H1 (cell line): ENCODE results near the gene OPCML. TPM values are rescaled to one million over a fixed set of nuclear protein-coding genes. Genes with fewer than 3 reads are reported as not detected.

Experiments used
- CTCF ChIA-PET: fragments of 300-600 bp; sonication (Branson Sonifier 250); formaldehyde crosslinking; loops from one replicate; lab custom pipeline; 2021; ENCODE audit not compliant: partially characterized antibody; lab: Charles Lee
- POLR2A ChIA-PET: fragments of 300-600 bp; sonication (Branson Sonifier 250); formaldehyde crosslinking; loops from one replicate; lab custom pipeline; 2021; ENCODE audit warnings: inconsistent platforms; ENCODE audit not compliant: partially characterized antibody; lab: Charles Lee
- DNase-seq, 2 experiments: peaks; one replicate each; pipeline versions ENCODE4 v3.0.0 to v3.0.0-alpha.2; 2010 to 2022; ENCODE audit warnings: low spot score in 2 of 2, low read depth in 1 of 2, mixed read lengths in 1 of 2
- FAIRE-seq: peaks from 2 replicates; lab custom pipeline; 2011; peaks lifted over from hg19 to GRCh38; lab: Jason Lieb, UNC
- H2AFZ ChIP-seq: 2 replicates; pipeline ENCODE4 v1.8.1; 2012; ENCODE audit warnings: low read length, inconsistent platforms
- H2AK5ac ChIP-seq: 2 replicates; pipeline ENCODE4 v1.6.1; 2013; ENCODE audit warnings: low read depth, low read length
- H2BK120ac ChIP-seq: replicated peaks from 2 replicates; pipeline ENCODE3; 2013; ENCODE audit warnings: low read depth, low read length, inconsistent platforms
- H2BK12ac ChIP-seq: 2 replicates; pipeline ENCODE4 v1.6.1; 2013; ENCODE audit warnings: low read depth, low read length
- H2BK15ac ChIP-seq: 2 replicates; pipeline ENCODE4 v1.6.1; 2013; ENCODE audit warnings: low read length
- H2BK20ac ChIP-seq: 2 replicates; pipeline ENCODE4 v1.6.1; 2013; ENCODE audit warnings: low read length
- H2BK5ac ChIP-seq: 2 replicates; pipeline ENCODE4 v1.6.1; 2013; ENCODE audit warnings: low read depth, low read length
- H3K14ac ChIP-seq: 2 replicates; pipeline ENCODE4 v1.6.1; 2013; ENCODE audit warnings: inconsistent platforms; ENCODE audit not compliant: insufficient read length
- H3K18ac ChIP-seq: 2 replicates; pipeline ENCODE4 v1.6.1; 2013; ENCODE audit warnings: low read length; ENCODE audit errors: extremely low read depth
- H3K23ac ChIP-seq: 2 replicates; pipeline ENCODE4 v1.6.1; 2013; ENCODE audit warnings: inconsistent platforms; ENCODE audit not compliant: insufficient read length
- H3K23me2 ChIP-seq: 2 replicates; pipeline ENCODE4 v1.6.1; 2013; ENCODE audit warnings: low read depth, low read length
- H3K27ac ChIP-seq: 2 replicates; pipeline ENCODE4 v1.6.1; 2011; ENCODE audit warnings: low read depth, low read length, inconsistent platforms
- H3K27me3 ChIP-seq, 4 experiments: replicated peaks in 1 of 4; 1 replicate in 1 of 4; 2 replicates in 3 of 4; pipeline versions ENCODE4 v1.6.1 to v1.8.1; 2011 to 2013; ENCODE audit warnings: low read length in 3 of 4, mild to moderate bottlenecking in 3 of 4, inconsistent platforms in 2 of 4, mixed read lengths in 2 of 4, moderate library complexity in 1 of 4; ENCODE audit not compliant: control insufficient read depth in 3 of 4, insufficient read depth in 3 of 4; ENCODE audit errors: extremely low read depth in 1 of 4
- H3K36me3 ChIP-seq, 4 experiments: 2 replicates each; pipeline versions ENCODE4 v1.6.1 to v1.8.1; 2011 to 2013; ENCODE audit warnings: mild to moderate bottlenecking in 4 of 4, low read length in 3 of 4, moderate library complexity in 2 of 4, control low read depth in 1 of 4, inconsistent platforms in 1 of 4; ENCODE audit not compliant: insufficient read depth in 4 of 4, control insufficient read depth in 2 of 4
- H3K4ac ChIP-seq: replicated peaks from 2 replicates; pipeline ENCODE3; 2013; ENCODE audit warnings: low read length, low read depth, mixed read lengths, inconsistent platforms; ENCODE audit not compliant: insufficient read length
- H3K4me1 ChIP-seq, 4 experiments: replicated peaks in 1 of 4; 1 replicate in 1 of 4; 2 replicates in 3 of 4; pipeline versions ENCODE4 v1.6.1 to v1.8.1; 2011 to 2013; ENCODE audit warnings: low read length in 3 of 4, inconsistent platforms in 2 of 4, mixed read lengths in 1 of 4; ENCODE audit not compliant: insufficient read depth in 4 of 4, control insufficient read depth in 3 of 4
- H3K4me2 ChIP-seq, 2 experiments: 2 replicates each; pipeline versions ENCODE4 v1.6.1 to v1.8.1; 2011 to 2013; ENCODE audit warnings: low read depth in 2 of 2, low read length in 2 of 2, control low read depth in 1 of 2, inconsistent platforms in 1 of 2, mild to moderate bottlenecking in 1 of 2; ENCODE audit not compliant: insufficient read depth in 1 of 2
- H3K4me3 ChIP-seq, 4 experiments: fragments of 200-600, 300-600 bp in 1 of 4; sonication (generic), shearing (Covaris generic), sonication (Bioruptor Twin) in 1 of 4; 2 replicates each; pipeline versions ENCODE4 v1.5.1 to v1.8.1; 2011 to 2016; ENCODE audit warnings: low read length in 4 of 4, low read depth in 3 of 4, control low read depth in 2 of 4, inconsistent platforms in 2 of 4, mild to moderate bottlenecking in 2 of 4, mixed read lengths in 1 of 4, moderate library complexity in 1 of 4; ENCODE audit not compliant: insufficient read depth in 2 of 4; ENCODE audit errors: extremely low read depth in 1 of 4
- H3K56ac ChIP-seq: replicated peaks from 2 replicates; pipeline ENCODE3; 2013; ENCODE audit warnings: low read depth, mild to moderate bottlenecking, mixed read lengths, low read length, inconsistent platforms; ENCODE audit not compliant: insufficient read length
- H3K79me1 ChIP-seq: 2 replicates; pipeline ENCODE4 v1.6.1; 2013; ENCODE audit warnings: low read depth, low read length, control low read depth
- H3K79me2 ChIP-seq, 2 experiments: 2 replicates each; pipeline versions ENCODE4 v1.6.1 to v1.8.1; 2012 to 2013; ENCODE audit warnings: low read length in 2 of 2, mild to moderate bottlenecking in 2 of 2, inconsistent platforms in 1 of 2; ENCODE audit not compliant: insufficient read depth in 2 of 2, control insufficient read depth in 1 of 2
- H3K9ac ChIP-seq, 4 experiments: replicated peaks in 1 of 4; 1 replicate in 1 of 4; 2 replicates in 3 of 4; pipeline versions ENCODE4 v1.6.1 to v1.8.1; 2011 to 2013; ENCODE audit warnings: low read depth in 3 of 4, low read length in 3 of 4, control low read depth in 2 of 4, mild to moderate bottlenecking in 2 of 4, moderate library complexity in 2 of 4, inconsistent platforms in 1 of 4; ENCODE audit errors: extremely low read depth in 1 of 4
- H3K9me3 ChIP-seq, 2 experiments: 2 replicates each; pipeline versions ENCODE4 v1.6.1 to v1.8.1; 2012 to 2013; ENCODE audit warnings: mild to moderate bottlenecking in 2 of 2, moderate library complexity in 2 of 2, control low read depth in 1 of 2, inconsistent platforms in 1 of 2, low read depth in 1 of 2, low read length in 1 of 2, mixed read lengths in 1 of 2; ENCODE audit not compliant: insufficient read depth in 2 of 2
- H4K20me1 ChIP-seq, 2 experiments: replicated peaks in 1 of 2; 2 replicates each; pipeline versions ENCODE3 to v1.8.1; 2011 to 2013; ENCODE audit warnings: inconsistent platforms in 2 of 2, low read length in 2 of 2, mild to moderate bottlenecking in 1 of 2; ENCODE audit not compliant: insufficient read depth in 2 of 2, control insufficient read depth in 1 of 2
- H4K5ac ChIP-seq: 2 replicates; pipeline ENCODE4 v1.6.1; 2013; ENCODE audit warnings: low read length, low read depth, mixed read lengths, inconsistent platforms; ENCODE audit not compliant: insufficient read length
- H4K8ac ChIP-seq: 2 replicates; pipeline ENCODE4 v1.8.0; 2013; ENCODE audit warnings: mild to moderate bottlenecking, moderate library complexity, low read length, inconsistent platforms; ENCODE audit not compliant: insufficient read depth; ENCODE audit errors: extremely low read depth
- H4K91ac ChIP-seq: replicated peaks from 2 replicates; pipeline ENCODE3; 2013; ENCODE audit warnings: low read length, mixed read lengths, inconsistent platforms; ENCODE audit not compliant: insufficient read length
- BACH1 ChIP-seq: IDR thresholded peaks from 2 replicates; pipeline ENCODE4 v1.6.1; 2012; ENCODE audit warnings: low read length, improper control_type of control experiment
- CBX8 ChIP-seq: fragments of 300-800, 300-1000 bp; sonication (generic); IDR thresholded peaks from 2 replicates; pipeline ENCODE4 v1.7.1; 2016; ENCODE audit warnings: low read depth, low read length, borderline replicate concordance
- CHD2 ChIP-seq: IDR thresholded peaks from 2 replicates; pipeline ENCODE4 v1.6.1; 2012; ENCODE audit warnings: low read length, improper control_type of control experiment
- EGR1 ChIP-seq: IDR thresholded peaks from 2 replicates; pipeline ENCODE4 v1.6.1; 2011; ENCODE audit warnings: low read depth, low read length, borderline replicate concordance
- JUN ChIP-seq: IDR thresholded peaks from 2 replicates; pipeline ENCODE4 v1.6.1; 2011; ENCODE audit warnings: low read depth, mild to moderate bottlenecking, improper control_type of control experiment, low read length
- JUND ChIP-seq: IDR thresholded peaks from 2 replicates; pipeline ENCODE4 v1.6.1; 2011; ENCODE audit warnings: mild to moderate bottlenecking, improper control_type of control experiment, low read length
- KDM4A ChIP-seq: IDR thresholded peaks from one replicate; pipeline ENCODE4 v1.7.1; 2012; ENCODE audit warnings: low read depth, mild to moderate bottlenecking, moderate library complexity, low read length, inconsistent platforms; ENCODE audit not compliant: severe bottlenecking
- MAFK ChIP-seq: IDR thresholded peaks from 2 replicates; pipeline ENCODE4 v1.6.1; 2012; ENCODE audit warnings: low read depth, mild to moderate bottlenecking, improper control_type of control experiment, low read length
- RBBP5 ChIP-seq: IDR thresholded peaks from 2 replicates; pipeline ENCODE4 v1.7.1; 2012; ENCODE audit warnings: low read depth, mild to moderate bottlenecking, inconsistent platforms, low read length, moderate library complexity, borderline replicate concordance
- RXRA ChIP-seq: IDR thresholded peaks from 2 replicates; pipeline ENCODE4 v1.6.1; 2011; ENCODE audit warnings: low read depth, mild to moderate bottlenecking, low read length, moderate library complexity; ENCODE audit not compliant: insufficient read depth
- SIX5 ChIP-seq: IDR thresholded peaks from 2 replicates; pipeline ENCODE4 v1.6.1; 2011; ENCODE audit warnings: mild to moderate bottlenecking, low read depth, low read length
- SP1 ChIP-seq: IDR thresholded peaks from 2 replicates; pipeline ENCODE4 v1.6.1; 2011; ENCODE audit warnings: low read depth, low read length
- SP2 ChIP-seq: IDR thresholded peaks from 2 replicates; pipeline ENCODE4 v1.6.1; 2012; ENCODE audit warnings: mild to moderate bottlenecking, low read length, inconsistent platforms
- SP4 ChIP-seq: IDR thresholded peaks from 2 replicates; pipeline ENCODE4 v1.6.1; 2012; ENCODE audit warnings: low read length, inconsistent platforms
- SUZ12 ChIP-seq: fragments of 200-600 bp; sonication (generic); IDR thresholded peaks from 2 replicates; pipeline ENCODE4 v1.6.1; 2012; ENCODE audit warnings: mild to moderate bottlenecking, inconsistent platforms, low read length, moderate library complexity, mixed read lengths
- TAF1 ChIP-seq: IDR thresholded peaks from 2 replicates; pipeline ENCODE4 v1.6.1; 2011; ENCODE audit warnings: mild to moderate bottlenecking, low read depth, low read length
- TAF7 ChIP-seq: optimal IDR thresholded peaks from 2 replicates; pipeline ENCODE3; 2011; ENCODE audit warnings: low read depth, mild to moderate bottlenecking, inconsistent platforms, low read length, moderate library complexity, borderline replicate concordance
- WGBS, 2 experiments: shearing (Covaris generic) in 1 of 2; methylation state at CpG; one replicate each; pipeline versions ENCODE4 v1.1.6 to v1.1.7; 2013 to 2015; ENCODE audit warnings: low lambda C conversion rate in 2 of 2, mixed read lengths in 2 of 2, inconsistent platforms in 1 of 2, low coverage in 1 of 2, missing lambda C conversion rate in 1 of 2; ENCODE audit not compliant: insufficient replicate concordance in 2 of 2, insufficient coverage in 1 of 2, insufficient read length in 1 of 2; ENCODE audit errors: extremely low coverage in 1 of 2, missing lambda C conversion rate in 1 of 2; 5-methylcytosine and 5-hydroxymethylcytosine counted together
- polyA plus RNA-seq, 7 experiments: library from polyadenylated mRNA; depleted of rRNA in 3 of 7; stranded (reverse) in 5 of 7; unstranded in 2 of 7; fragments of >200 nt in 5 of 7; fragments of 200-250 nt in 2 of 7; gene quantifications; 1 replicate in 5 of 7; 2 replicates in 1 of 7; 4 replicates in 1 of 7; pipeline versions ENCODE4 v1.2.1 to v1.2.3, GENCODE V29; 2011 to 2013; ENCODE audit warnings: missing spikeins in 2 of 7, mixed read lengths in 2 of 7
- total RNA-seq: library from RNA; stranded (reverse); fragmentation: NEBNext Ultra II Directional; extraction: Animal tissue kit (Norgen Biotek cat#: 25700); gene quantifications from 2 replicates; pipeline ENCODE4 v1.2.1, GENCODE V29; 2021

OPCML gene
- total and polyA plus RNA-seq, 2 of the 8 experiments (the other 6 are each of a cell fraction or from before 2014, with no cell fraction given) = 2.3 to 3.1 TPM

DNA sequence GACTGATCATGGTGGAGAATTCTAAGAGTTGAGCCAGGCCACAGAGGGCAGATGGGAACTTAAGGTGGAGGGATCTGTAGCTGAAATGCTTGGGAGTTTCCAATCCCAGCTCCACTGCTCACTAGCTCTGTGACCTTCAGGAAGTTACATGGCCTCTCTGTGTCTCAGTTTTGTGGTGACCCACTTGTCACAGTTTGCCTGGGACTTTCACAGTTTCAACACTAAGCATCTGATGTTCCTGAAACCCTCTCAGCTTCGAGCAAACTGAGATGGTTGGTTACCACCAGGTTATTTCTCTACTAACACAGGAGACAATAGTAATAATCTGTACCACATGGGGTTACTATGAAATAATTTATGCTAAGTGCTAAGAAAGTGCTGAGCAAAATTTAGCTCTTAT, 505.3 kb downstream of the OPCML start:
- no peak overlapping the region for H3K18ac ChIP-seq
- H3K56ac ChIP-seq = no peak overlapping the region
- H3K36me3 ChIP-seq = no peaks in the 10 kb centered on the region
- H3K4ac ChIP-seq = no peak overlapping the region
- H4K91ac ChIP-seq = no peak overlapping the region
- H3K14ac ChIP-seq = no peak overlapping the region
- H2BK20ac ChIP-seq = no peak overlapping the region
- H3K79me1 ChIP-seq = no peaks in the 10 kb centered on the region
- H4K20me1 ChIP-seq = peaks cover 0 to 8% of the 10 kb centered on the region in 2 experiments
- H2BK12ac ChIP-seq = no peak overlapping the region
- no peak overlapping the region for H4K8ac ChIP-seq
- H3K23me2 ChIP-seq = peaks cover 11% of the 10 kb centered on the region; the same call in 1 of the 2 replicates
- H3K27me3 ChIP-seq = peaks cover 0 to 2% (median 0%) of the 10 kb centered on the region in 4 experiments; a peak in 1 of 7 replicates
- H3K4me2 ChIP-seq = no peak overlapping the region
- H2BK120ac ChIP-seq = no peak overlapping the region
- 86% methylated on average over 1 of the region's 1 CpG; no CpG with 5 or more reads in 1 of the 2 experiments for WGBS, 2 experiments
- DNase-seq (no peak), FAIRE-seq (no peak)
- no peak overlapping the region for H2AK5ac ChIP-seq
- no peak overlapping the region for H3K27ac ChIP-seq
- peaks cover 0 to 3% (median 0%) of the 10 kb centered on the region in 4 experiments; a peak in 2 of 7 replicates for H3K4me1 ChIP-seq
- H3K9ac ChIP-seq = no peak overlapping the region
- H3K23ac ChIP-seq = no peak overlapping the region
- CTCF ChIA-PET = no interaction called here
- no peak overlapping the region for H2AFZ ChIP-seq
- H3K4me3 ChIP-seq = no peak overlapping the region
- POLR2A ChIA-PET = no interaction called here
- H3K9me3 ChIP-seq = no peaks in the 10 kb centered on the region
- no peak overlapping the region for H2BK15ac ChIP-seq
- H3K79me2 ChIP-seq = peaks cover 0 to 3% of the 10 kb centered on the region in 2 experiments; a peak in 1 of 4 replicates
- no peak overlapping the region for H4K5ac ChIP-seq
- H2BK5ac ChIP-seq = no peak overlapping the region
- TF ChIP-seq JUND = no peak
- no peak for TF ChIP-seq SUZ12
- no peak for TF ChIP-seq RXRA
- no peak for TF ChIP-seq TAF1
- TF ChIP-seq KDM4A = no peak
- no peak for TF ChIP-seq SIX5
- TF ChIP-seq SP4 = no peak
- no peak for TF ChIP-seq MAFK
- TF ChIP-seq JUN = no peak
- TF ChIP-seq TAF7 = no peak
- no peak for TF ChIP-seq CHD2
- TF ChIP-seq RBBP5 = no peak
- no peak for TF ChIP-seq SP1
- TF ChIP-seq EGR1 = no peak
- no peak for TF ChIP-seq SP2
- no peak for TF ChIP-seq CBX8
- TF ChIP-seq BACH1 = no peak
